Stimulated activated CD4-positive, alpha-beta T cell treated with anti-CD3 and anti-CD28 coated beads, Interleukin-15, amount 100 ng/mL, for 1 hour (primary cell): ENCODE data around the gene SOHLH1.

Experiments
- DNase-seq, 2 donors: peaks; one replicate each; pipeline ENCODE4 v3.0.0-alpha.2; 2020; ENCODE audit warnings: low read depth in 1 of 2, low spot score in 1 of 2

SOHLH1 gene

GRCh38 chr9:135662758-135663450 lies 36.4 kb downstream of the SOHLH1 start, which contains the start of gene LCN9:
LCN9 (plus strand) TSS chr9:135663309; CDS start chr9:135663322, 13 bp downstream.
- no peak for DNase-seq

GRCh38 chr9:135661816-135662560 lies 37.3 kb downstream of the SOHLH1 start:
- DNase-seq, result no peak

GRCh38 chr9:135660407-135660806 lies 38.9 kb downstream of the SOHLH1 start:
- DNase-seq, result no peak

GRCh38 chr9:135659252-135659651 lies 40.0 kb downstream of the SOHLH1 start:
- DNase-seq, result no peak

- no peak for DNase-seq
These were observed 41.9 kb downstream of the SOHLH1 start for GRCh38 chr9:135657416-135657815.

GRCh38 chr9:135655317-135655716 lies 44.0 kb downstream of the SOHLH1 start:
- DNase-seq, result no peak

- no peak for DNase-seq
These were observed 48.9 kb downstream of the SOHLH1 start for GRCh38 chr9:135650408-135650807.

GRCh38 chr9:135649508-135649907 lies 49.8 kb downstream of the SOHLH1 start:
- no peak for DNase-seq

- no peak for DNase-seq
These were observed 50.5 kb downstream of the SOHLH1 start for GRCh38 chr9:135648494-135649410.

- DNase-seq, result no peak
These were observed 51.4 kb downstream of the SOHLH1 start for GRCh38 chr9:135647884-135648283.

- no peak for DNase-seq
These were observed 54.6 kb downstream of the SOHLH1 start for GRCh38 chr9:135644631-135645218.
